ENCODE measurements around the gene KCNMB1. TPM values are rescaled to one million over a fixed set of nuclear protein-coding genes. Genes with fewer than 3 reads are reported as not detected.
"Not testable (repeated sequence)": the region's sequence is repeated elsewhere in the genome, so short reads cannot be mapped to it uniquely, and the experiment has no call there.

The KCNMB1 gene
- total and polyA plus RNA-seq, 2 donors from 2014 or later, result 2.1 to 4.5 TPM

DNA sequence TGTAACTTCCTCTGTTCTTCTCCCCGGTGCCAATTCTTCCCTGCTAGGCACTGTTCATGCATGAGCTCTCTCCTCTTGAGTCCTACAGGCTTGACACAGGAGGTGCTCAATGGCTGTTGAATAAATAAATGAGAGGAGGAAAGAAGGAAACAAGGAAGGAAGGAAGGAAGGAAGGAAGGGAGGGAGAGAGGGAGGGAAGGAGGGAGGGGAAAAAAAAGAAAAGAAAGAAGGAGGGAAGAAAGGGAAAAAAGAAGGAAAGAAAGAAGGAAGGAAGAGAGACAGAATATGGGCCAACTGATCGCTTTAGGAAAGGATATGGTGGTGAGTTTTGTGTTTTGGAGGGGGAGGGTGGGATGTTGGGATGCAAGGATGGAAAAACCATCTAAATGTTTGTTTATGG is 6.4 kb downstream of the KCNMB1 start:
- no peaks in the 10 kb centered on the region for H3K4me1 ChIP-seq (ENCODE audit: control insufficient read depth in 2 of 3, insufficient read depth in 2 of 3, low read depth in 1 of 3, low read length in 3 of 3)
- no peak overlapping the region for H3K4me3 ChIP-seq (ENCODE audit: low read length in 3 of 3)
- intact Hi-C loops (cut with DNase I), result no loop called here
- no peak overlapping the region for H3K9ac ChIP-seq (ENCODE audit: low read length in 3 of 3)
- TF ChIP-seq, protein P1, sequence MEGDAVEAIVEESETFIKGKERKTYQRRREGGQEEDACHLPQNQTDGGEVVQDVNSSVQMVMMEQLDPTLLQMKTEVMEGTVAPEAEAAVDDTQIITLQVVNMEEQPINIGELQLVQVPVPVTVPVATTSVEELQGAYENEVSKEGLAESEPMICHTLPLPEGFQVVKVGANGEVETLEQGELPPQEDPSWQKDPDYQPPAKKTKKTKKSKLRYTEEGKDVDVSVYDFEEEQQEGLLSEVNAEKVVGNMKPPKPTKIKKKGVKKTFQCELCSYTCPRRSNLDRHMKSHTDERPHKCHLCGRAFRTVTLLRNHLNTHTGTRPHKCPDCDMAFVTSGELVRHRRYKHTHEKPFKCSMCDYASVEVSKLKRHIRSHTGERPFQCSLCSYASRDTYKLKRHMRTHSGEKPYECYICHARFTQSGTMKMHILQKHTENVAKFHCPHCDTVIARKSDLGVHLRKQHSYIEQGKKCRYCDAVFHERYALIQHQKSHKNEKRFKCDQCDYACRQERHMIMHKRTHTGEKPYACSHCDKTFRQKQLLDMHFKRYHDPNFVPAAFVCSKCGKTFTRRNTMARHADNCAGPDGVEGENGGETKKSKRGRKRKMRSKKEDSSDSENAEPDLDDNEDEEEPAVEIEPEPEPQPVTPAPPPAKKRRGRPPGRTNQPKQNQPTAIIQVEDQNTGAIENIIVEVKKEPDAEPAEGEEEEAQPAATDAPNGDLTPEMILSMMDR (IDR thresholded peaks at IDR 0.05; ENCODE audit: borderline replicate concordance, extremely low read depth, insufficient read depth), result no peak
- FAIRE-seq (no peak), DNase-seq (no peak)
- no peaks in the 10 kb centered on the region for H3K9me3 ChIP-seq (ENCODE audit: control insufficient read depth in 2 of 3, insufficient read depth in 1 of 3, low read length in 3 of 3)
- no peaks in the 10 kb centered on the region for H3K36me3 ChIP-seq (ENCODE audit: control insufficient read depth in 2 of 3, insufficient read depth in 3 of 3, low read length in 3 of 3)
- H3K27ac ChIP-seq (ENCODE audit: low read depth in 2 of 2, low read length in 2 of 2), result no peak overlapping the region
- H3K27me3 ChIP-seq (ENCODE audit: control insufficient read depth, insufficient read depth, low read length), result no peaks in the 10 kb centered on the region

DNA sequence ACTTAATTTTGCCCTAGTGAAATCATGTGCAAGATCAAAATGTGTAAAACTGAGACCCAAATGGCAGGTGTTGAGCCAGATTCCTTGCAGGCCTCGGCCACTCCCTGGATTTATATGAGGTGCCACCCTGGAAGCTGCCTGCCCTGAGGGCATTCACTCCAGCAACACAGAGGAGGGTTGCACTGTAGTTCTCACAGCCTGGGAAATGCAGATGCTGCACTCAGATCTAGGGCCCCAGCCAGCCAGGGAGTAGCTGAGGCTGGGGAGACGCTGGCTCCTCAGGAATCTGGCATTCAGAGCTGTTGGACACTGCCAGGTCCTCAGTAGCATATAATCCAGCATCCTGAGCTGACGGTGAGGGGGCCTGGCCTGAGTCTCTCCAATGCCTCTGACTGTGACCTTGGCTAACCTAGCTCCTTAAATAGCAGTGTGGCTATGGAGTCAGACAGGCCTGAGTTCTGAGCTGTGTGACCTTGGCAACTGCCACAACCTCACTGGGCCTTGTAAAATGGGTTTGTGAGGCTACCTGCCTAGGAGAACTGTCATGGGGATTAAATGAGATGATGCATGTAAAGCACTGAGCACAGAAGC is 8.7 kb downstream of the KCNMB1 start:
- Histone ChIP-seq H3K9ac (ENCODE audit: low read length in 3 of 3) (no peak overlapping the region), H3K4me3 (ENCODE audit: low read length in 3 of 3) (no peak overlapping the region), H3K4me1 (ENCODE audit: control insufficient read depth in 2 of 3, insufficient read depth in 2 of 3, low read depth in 1 of 3, low read length in 3 of 3) (no peaks in the 10 kb centered on the region), H3K9me3 (ENCODE audit: control insufficient read depth in 2 of 3, insufficient read depth in 1 of 3, low read length in 3 of 3) (no peaks in the 10 kb centered on the region), H3K27ac (ENCODE audit: low read depth in 2 of 2, low read length in 2 of 2) (no peak overlapping the region), H3K27me3 (ENCODE audit: control insufficient read depth, insufficient read depth, low read length) (no peaks in the 10 kb centered on the region), H3K36me3 (ENCODE audit: control insufficient read depth in 2 of 3, insufficient read depth in 3 of 3, low read length in 3 of 3) (no peaks in the 10 kb centered on the region)
- intact Hi-C loops (cut with DNase I), result no loop called here
- TF ChIP-seq, protein P1 (IDR thresholded peaks at IDR 0.05; ENCODE audit: borderline replicate concordance, extremely low read depth, insufficient read depth), result no peak
- DNase-seq (peak in 3 of 5 donors; percentile 45 to 61 (median 50)), FAIRE-seq (no peak)

DNA sequence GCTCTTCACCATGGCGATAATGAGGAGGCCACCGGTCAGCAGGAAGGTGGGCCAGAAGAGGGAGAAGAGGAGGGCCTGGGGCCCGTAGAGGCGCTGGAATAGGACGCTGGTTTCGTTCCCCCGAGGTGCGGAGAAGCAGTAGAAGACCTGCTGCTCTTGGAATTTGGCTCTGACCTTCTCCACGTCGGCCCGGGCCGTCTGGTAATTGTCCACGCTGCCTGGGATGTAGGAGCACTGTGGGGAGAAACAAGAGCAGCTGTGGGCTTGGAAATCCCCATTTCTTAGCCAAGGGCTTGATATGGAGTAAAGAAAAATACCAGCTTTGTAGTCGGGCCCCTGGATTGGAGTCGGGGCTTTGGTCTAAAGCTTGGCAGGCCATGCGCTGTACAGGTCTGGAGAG is 10.4 kb downstream of the KCNMB1 start:
- H3K9ac ChIP-seq (ENCODE audit: low read length in 3 of 3), result no peak overlapping the region
- H3K4me3 ChIP-seq (ENCODE audit: low read length in 3 of 3), result no peak overlapping the region
- TF ChIP-seq, protein P1 (IDR thresholded peaks at IDR 0.05; ENCODE audit: borderline replicate concordance, extremely low read depth, insufficient read depth), result no peak
- no peaks in the 10 kb centered on the region for H3K9me3 ChIP-seq (ENCODE audit: control insufficient read depth in 2 of 3, insufficient read depth in 1 of 3, low read length in 3 of 3)
- FAIRE-seq, result no peak
- DNase-seq, result no peak
- H3K27me3 ChIP-seq (ENCODE audit: control insufficient read depth, insufficient read depth, low read length), result no peaks in the 10 kb centered on the region
- intact Hi-C loops (cut with DNase I), result no loop called here
- no peak overlapping the region for H3K27ac ChIP-seq (ENCODE audit: low read depth in 2 of 2, low read length in 2 of 2)
- H3K36me3 ChIP-seq (ENCODE audit: control insufficient read depth in 2 of 3, insufficient read depth in 3 of 3, low read length in 3 of 3), result no peaks in the 10 kb centered on the region
- H3K4me1 ChIP-seq (ENCODE audit: control insufficient read depth in 2 of 3, insufficient read depth in 2 of 3, low read depth in 1 of 3, low read length in 3 of 3), result no peaks in the 10 kb centered on the region

DNA sequence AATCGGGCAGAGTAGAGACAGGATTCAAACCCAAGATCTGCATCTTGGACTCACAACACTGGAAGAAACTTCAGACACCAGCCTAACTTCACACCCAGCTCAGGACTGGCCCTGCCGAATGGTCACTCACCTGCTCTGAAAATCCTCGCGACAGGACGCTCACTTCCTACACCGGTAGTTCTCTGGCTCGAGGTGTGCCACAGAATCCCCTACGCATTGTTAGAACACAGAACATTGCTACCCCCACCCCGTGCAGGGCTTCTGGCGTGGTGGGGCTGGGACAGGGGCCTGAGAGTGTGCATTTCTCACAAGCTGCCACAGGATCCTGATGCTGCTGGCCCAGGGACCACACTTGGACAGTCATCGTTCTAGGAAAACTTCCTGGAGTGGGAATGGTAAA is 12.1 kb downstream of the KCNMB1 start:
- Histone ChIP-seq H3K4me1 (ENCODE audit: control insufficient read depth in 2 of 3, insufficient read depth in 2 of 3, low read depth in 1 of 3, low read length in 3 of 3) (no peaks in the 10 kb centered on the region), H3K27me3 (ENCODE audit: control insufficient read depth, insufficient read depth, low read length) (no peaks in the 10 kb centered on the region), H3K27ac (ENCODE audit: low read depth in 2 of 2, low read length in 2 of 2) (no peak overlapping the region), H3K9me3 (ENCODE audit: control insufficient read depth in 2 of 3, insufficient read depth in 1 of 3, low read length in 3 of 3) (no peaks in the 10 kb centered on the region), H3K9ac (ENCODE audit: low read length in 3 of 3) (no peak overlapping the region), H3K4me3 (ENCODE audit: low read length in 3 of 3) (no peak overlapping the region), H3K36me3 (ENCODE audit: control insufficient read depth in 2 of 3, insufficient read depth in 3 of 3, low read length in 3 of 3) (no peaks in the 10 kb centered on the region)
- FAIRE-seq (no peak), DNase-seq (no peak)
- intact Hi-C loops (cut with DNase I), result no loop called here
- TF ChIP-seq, protein P1 (IDR thresholded peaks at IDR 0.05; ENCODE audit: borderline replicate concordance, extremely low read depth, insufficient read depth), result no peak

DNA sequence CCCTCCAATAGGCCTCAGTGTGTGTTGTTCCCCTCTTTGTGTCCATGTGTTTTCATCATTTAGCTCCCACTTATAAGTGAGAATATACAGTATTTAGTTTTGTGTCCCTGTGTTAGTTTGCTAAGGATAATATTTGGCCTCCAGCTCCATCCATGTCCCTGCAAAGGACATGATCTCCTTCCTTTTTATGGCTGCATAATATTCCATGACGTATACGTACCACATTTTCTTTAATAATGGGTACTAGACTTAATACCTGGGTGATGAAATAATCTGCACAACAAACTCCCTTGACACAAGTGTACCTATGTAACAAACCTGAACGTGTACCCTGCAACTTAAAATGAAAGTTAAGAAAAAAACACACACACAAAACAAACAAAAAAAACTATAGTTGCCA is 12.6 kb downstream of the KCNMB1 start:
- FAIRE-seq; H3K9me3 ChIP-seq (ENCODE audit: control insufficient read depth in 2 of 3, insufficient read depth in 1 of 3, low read length in 3 of 3); H3K27ac ChIP-seq (ENCODE audit: low read depth in 2 of 2, low read length in 2 of 2); DNase-seq; H3K27me3 ChIP-seq (ENCODE audit: control insufficient read depth, insufficient read depth, low read length); H3K9ac ChIP-seq (ENCODE audit: low read length in 3 of 3); H3K4me1 ChIP-seq (ENCODE audit: control insufficient read depth in 2 of 3, insufficient read depth in 2 of 3, low read depth in 1 of 3, low read length in 3 of 3); H3K4me3 ChIP-seq (ENCODE audit: low read length in 3 of 3); H3K36me3 ChIP-seq (ENCODE audit: control insufficient read depth in 2 of 3, insufficient read depth in 3 of 3, low read length in 3 of 3); intact Hi-C loops (cut with DNase I): not testable (repeated sequence)

Data from kidney (tissue), 14 donors.